ENCODE results near the gene CCL27.

- TF ChIP-seq GATA3 (IDR thresholded peaks at IDR 0.05; ENCODE audit: low read depth, low read length) (no peak), GATA2 (IDR thresholded peaks at IDR 0.05; ENCODE audit: low read depth, low read length) (no peak)
Observed at GRCh38 chr9:34710023-34710422, 47.6 kb upstream of the CCL27 start, which contains the start of gene CCL21.
